Vagina (tissue), 2 donors: ENCODE data around the gene OR51E1.

Source experiments
- POLR2AphosphoS5 ChIP-seq, 2 donors: sonication (generic); formaldehyde crosslinking; IDR thresholded peaks; one replicate each; pipeline ENCODE4 v1.9.0; 2017; ENCODE audit warnings: antibody characterized with exemption in 2 of 2, mild to moderate bottlenecking in 2 of 2, low read depth in 1 of 2; ENCODE audit not compliant: insufficient read depth in 1 of 2
- TF ChIP-seq, protein P1 (sequence below), 3 experiments: fragments of 450-650 bp in 2 of 3; fragments of 200-600 bp in 1 of 3; sonication (generic) in 1 of 3; IDR thresholded peaks; one replicate each; pipeline ENCODE4 v1.5.1; 2017 to 2019; ENCODE audit warnings: antibody characterized with exemption in 3 of 3, mild to moderate bottlenecking in 2 of 3, moderate library complexity in 2 of 3

DNA sequence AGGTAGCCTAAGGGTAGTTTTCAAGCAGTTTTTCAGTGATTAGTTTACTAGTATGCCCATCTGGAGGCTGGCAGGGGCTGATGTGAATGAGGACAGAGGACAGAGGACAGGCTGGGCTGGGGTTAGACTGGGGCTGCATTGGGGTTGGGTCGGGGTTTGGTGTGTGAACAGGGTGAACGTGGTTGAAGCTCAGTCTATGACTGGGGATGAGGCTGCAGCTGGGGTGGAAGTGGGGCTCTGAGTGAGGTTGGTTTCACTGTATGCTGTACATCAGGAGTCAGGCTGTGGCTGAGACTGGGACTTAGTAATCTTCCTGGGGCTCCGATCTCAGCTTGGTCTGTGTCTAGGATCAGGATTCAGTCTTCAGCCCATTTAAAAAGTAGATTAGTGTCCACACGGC is 451 bp downstream of the OR51E1 start:
- TF ChIP-seq, protein P1, sequence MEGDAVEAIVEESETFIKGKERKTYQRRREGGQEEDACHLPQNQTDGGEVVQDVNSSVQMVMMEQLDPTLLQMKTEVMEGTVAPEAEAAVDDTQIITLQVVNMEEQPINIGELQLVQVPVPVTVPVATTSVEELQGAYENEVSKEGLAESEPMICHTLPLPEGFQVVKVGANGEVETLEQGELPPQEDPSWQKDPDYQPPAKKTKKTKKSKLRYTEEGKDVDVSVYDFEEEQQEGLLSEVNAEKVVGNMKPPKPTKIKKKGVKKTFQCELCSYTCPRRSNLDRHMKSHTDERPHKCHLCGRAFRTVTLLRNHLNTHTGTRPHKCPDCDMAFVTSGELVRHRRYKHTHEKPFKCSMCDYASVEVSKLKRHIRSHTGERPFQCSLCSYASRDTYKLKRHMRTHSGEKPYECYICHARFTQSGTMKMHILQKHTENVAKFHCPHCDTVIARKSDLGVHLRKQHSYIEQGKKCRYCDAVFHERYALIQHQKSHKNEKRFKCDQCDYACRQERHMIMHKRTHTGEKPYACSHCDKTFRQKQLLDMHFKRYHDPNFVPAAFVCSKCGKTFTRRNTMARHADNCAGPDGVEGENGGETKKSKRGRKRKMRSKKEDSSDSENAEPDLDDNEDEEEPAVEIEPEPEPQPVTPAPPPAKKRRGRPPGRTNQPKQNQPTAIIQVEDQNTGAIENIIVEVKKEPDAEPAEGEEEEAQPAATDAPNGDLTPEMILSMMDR (IDR thresholded peaks at IDR 0.05): no peak
- no peak for TF ChIP-seq POLR2AphosphoS5 (IDR thresholded peaks at IDR 0.05; ENCODE audit: insufficient read depth in 1 of 2, low read depth in 1 of 2)
